Fibroblast of skin of right biceps (primary cell): Measurements from ENCODE around the gene HMCN2.

Experiments
- DNase-seq: peaks from one replicate; pipeline ENCODE4 v3.0.0-alpha.2; 2013

The HMCN2 gene

DNA sequence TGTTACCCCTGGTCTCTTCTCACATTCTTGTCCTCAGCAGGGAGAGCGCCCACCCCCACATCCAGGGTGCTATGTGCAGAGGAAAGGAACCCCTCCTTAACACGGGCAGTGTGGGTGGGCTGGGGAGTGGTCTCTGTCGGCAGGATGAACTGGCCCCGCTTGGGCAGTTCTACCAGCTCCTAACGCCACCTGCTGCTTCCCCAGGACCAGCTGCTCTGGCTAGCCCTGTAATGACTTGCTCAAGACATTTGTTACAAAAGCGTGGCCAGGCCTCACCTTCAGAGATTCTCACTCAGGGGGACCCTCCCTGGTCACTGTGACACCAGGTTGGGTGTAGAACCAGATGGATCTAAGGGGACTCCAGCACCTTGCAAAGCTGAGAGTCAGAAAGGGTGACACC lies 82.4 kb downstream of the HMCN2 start:
- DNase-seq, result no peak

GRCh38 chr9:130348341-130348740 lies 82.8 kb downstream of the HMCN2 start:
- DNase-seq, result no peak

DNA sequence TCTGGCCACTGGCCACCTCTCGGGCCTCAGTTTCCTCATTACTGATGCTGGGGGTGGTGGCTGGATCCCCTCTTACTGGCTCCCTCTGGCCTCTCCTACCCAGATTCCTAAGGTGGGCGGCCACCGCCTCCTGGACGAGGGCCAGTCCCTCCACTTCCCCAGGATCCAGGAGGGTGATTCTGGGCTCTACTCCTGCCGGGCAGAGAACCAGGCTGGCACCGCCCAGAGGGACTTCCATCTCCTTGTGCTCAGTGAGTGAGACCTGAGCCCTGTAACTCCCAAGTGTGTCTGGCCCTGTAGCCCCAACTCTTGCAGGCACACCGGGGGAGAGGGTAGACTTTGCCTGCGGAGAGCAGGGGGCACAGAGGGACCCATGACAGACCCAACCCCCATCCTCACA lies 83.3 kb downstream of the HMCN2 start:
- no peak for DNase-seq

- no peak for DNase-seq
Measured at GRCh38 chr9:130349398-130349797, 83.8 kb downstream of the HMCN2 start.

DNA sequence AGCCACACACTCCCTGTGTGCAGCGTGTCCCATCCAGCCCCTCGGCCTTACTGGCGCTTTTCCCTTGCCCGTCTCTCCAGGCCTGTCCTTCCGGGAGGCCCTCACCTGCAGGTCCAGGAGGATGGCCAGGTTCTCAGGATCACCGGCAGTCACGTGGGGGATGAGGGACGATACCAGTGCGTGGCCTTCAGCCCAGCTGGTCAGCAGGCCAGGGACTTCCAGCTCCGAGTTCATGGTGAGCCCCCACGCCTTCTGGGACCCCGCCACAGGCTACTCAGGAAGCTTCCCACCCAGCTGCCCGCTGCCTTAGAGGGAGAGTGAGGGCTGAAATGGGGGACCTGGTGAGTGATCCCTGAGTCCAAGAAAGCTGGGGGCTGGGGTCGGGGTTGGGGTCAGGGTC lies 85.8 kb downstream of the HMCN2 start:
- no peak for DNase-seq

GRCh38 chr9:130352081-130352480 lies 86.5 kb downstream of the HMCN2 start:
- no peak for DNase-seq

- DNase-seq, result no peak
Measured at GRCh38 chr9:130352586-130353285, 87.2 kb downstream of the HMCN2 start.

- DNase-seq, result no peak
Measured at GRCh38 chr9:130354378-130354777, 88.8 kb downstream of the HMCN2 start.

DNA sequence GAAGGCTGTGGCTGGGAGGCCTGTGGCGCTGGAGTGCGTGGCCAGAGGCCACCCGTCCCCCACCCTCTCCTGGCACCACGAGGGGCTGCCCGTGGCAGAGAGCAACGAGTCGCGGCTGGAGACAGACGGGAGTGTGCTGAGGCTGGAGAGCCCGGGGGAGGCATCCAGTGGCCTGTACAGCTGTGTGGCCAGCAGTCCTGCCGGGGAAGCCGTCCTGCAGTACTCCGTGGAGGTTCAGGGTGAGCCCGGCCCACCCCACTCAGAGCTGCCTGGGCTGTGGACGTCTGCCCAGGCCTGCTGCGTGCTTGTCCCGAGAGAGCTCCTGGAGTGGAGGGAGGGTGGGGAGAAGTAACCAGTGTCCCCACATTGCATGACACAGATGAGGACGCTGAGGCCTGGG lies 89.2 kb downstream of the HMCN2 start:
- no peak for DNase-seq

- no peak for DNase-seq
Measured at GRCh38 chr9:130356033-130356432, 90.5 kb downstream of the HMCN2 start.

DNA sequence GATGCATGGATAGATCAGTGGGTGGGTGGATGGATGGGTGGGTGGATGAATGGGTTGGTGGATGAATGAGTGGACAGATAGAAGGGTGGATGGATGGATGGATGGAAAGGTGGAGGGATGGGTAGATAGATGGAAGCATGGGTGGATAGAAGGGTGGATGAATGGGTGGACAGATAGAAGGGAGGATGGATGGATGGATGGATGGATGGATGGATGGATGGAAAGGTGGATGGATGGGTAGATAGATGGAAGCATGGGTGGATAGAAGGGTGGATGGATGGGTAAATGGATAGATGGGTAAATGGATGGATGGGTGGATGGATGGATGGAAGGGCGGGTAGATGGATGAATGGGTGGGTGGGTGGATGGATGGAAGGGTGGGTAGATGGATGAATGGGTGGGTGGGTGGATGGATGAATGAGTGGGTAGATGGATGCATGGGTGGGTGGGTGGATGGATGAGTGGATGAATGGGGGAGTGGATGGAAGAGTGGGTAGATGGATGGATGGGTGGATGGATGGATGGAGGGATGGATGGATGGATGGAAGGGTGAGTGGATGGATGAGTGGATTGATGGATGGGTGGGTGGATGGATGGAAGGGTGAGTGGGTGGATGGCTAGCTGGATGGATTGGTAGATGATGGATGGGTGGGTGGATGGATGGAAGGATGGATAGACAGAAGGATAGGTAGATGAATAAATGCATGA lies 91.5 kb downstream of the HMCN2 start:
- no peak for DNase-seq

DNA sequence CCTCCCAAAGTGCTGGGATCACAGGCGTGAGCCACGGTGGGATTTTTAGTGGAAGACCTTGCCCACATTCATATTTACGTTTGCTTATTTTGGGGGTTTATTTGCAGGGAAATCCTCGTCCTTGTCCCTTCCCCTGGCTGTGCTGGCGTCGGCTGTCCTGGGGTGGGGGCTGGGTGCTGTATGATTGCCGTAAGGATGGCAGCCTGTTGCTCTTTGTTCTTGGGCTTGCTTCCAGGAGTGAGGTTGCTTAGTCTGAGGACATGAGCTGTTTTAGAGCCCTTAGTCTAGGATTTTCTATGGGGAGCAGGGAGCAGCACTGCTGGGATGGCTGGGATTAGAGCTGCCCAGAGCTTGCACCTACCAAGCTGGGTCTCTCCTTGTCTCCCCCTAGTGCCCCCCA lies 93.4 kb downstream of the HMCN2 start:
- no peak for DNase-seq

GRCh38 chr9:130359819-130360218 lies 94.3 kb downstream of the HMCN2 start:
- DNase-seq, result no peak

DNA sequence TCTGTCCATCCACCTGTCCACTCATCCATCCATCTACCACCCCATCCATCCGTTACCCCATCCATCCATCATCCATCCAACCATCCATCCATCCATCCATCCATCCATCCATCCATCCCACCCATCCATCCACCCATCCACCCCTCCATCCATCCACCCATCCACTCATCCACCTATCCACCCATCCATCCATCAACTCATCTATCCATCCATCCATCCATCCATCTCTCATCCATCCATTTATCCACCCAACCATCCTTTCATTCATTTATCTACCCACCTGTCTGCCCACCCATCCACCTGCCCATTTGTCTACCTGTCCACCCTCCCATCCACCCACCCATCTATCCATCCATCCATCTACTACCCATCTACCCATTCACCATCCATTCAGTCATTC lies 95.1 kb downstream of the HMCN2 start:
- no peak for DNase-seq

GRCh38 chr9:130361873-130362362 lies 96.4 kb downstream of the HMCN2 start:
- DNase-seq, result no peak

GRCh38 chr9:130362691-130363090 lies 97.1 kb downstream of the HMCN2 start:
- DNase-seq, result no peak

DNA sequence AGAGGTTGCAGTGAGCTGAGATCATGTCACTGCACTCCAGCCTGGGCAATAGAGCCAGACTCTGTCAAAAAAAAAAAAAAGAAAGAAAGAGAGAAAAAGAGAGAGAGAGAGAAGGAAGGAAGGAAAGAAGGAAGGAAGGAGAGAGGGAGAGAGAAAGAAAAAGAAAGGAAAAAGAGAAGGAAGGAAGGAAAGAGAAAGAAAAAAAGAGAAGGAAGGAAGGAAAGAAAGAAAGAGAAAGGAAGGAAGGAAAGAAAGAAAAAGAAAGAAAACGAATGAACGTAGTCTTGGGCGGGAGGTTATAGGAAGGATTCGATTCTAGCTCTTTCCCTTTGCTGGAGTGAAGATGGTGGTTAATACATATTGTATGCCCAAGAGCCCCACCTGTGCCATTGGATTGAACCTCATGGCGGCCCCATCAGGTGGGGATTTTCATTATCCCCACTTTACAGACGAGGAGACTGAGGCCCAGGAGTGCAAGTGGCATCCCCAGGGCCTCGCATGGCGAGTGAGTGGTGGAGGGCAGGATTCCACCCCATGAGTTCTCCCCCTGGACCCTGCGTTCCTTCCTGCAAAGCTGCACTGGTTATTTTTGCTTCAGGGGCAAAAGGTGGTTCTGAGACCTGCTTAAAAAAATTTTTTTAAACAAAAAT lies 98.3 kb downstream of the HMCN2 start:
- no peak for DNase-seq

DNA sequence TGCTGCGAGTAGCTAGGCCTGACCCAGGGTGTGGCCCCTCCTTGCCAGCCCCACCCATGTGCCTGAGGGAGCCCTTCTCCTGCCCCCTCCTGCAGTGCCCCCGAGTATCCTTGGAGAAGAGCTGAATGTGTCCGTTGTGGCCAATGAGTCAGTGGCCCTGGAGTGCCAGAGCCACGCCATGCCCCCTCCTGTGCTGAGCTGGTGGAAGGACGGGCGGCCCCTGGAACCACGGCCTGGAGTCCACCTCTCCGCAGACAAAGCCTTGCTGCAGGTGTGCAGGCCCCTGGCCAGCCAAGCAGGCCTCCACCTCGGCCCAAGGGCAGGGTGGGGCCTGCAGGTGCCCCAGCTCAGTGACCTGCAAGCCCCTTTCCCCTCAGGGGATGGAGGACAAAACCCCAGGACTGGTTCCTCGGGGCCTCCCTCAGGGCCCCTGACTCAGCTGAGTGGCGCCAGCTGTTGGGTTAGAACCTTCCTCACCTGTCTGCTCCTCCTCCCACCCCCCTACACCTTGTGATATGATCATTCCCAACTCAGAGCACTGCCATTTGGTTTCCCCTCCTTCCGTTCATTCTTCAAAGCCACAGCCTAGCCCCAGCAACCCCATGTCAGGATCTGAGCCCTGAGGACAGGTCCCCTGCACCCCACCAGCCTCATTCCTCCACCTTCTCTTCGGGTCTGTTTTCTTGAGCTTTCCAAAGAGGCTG lies 99.2 kb downstream of the HMCN2 start:
- no peak for DNase-seq

DNA sequence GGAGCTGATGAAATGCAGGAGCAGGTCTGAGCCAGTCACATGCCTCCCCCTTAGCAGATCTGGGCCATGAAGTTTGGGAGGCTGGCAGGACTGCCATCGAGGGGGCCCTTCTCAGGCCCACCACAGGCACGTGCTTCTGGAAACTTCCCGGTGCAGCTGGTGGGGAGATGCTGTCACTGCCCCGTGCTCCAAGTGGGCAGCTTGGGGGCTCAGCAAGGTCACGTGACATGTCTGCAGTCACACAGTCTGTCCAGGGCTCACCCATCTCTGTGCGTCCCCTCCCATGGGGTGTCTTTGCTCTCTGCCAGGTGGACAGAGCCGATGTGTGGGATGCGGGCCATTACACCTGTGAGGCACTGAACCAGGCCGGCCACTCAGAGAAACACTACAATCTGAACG lies 99.8 kb downstream of the HMCN2 start:
- DNase-seq, result no peak

DNA sequence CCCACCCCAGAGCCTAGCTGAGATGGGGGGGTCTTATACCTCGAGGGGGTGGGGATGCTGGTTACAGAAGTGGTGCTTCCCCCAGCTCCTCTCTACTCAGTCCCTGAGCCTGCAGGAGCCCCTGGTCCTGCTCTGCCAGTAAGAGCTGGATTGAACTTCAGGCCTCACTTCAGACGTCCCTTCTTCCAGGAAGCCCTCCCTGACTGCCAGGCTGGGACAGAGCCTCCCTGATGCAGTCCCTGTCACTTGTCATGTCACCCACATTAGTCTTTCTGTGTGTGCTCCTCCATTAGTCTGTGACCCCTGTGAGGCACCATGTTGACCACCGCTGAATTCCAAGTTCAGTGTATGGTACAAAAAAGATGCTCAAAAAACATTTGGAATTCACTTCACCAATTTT lies 100.5 kb downstream of the HMCN2 start:
- no peak for DNase-seq

- no peak for DNase-seq
Measured at GRCh38 chr9:130366888-130367550, 101.5 kb downstream of the HMCN2 start.

GRCh38 chr9:130368631-130369103 lies 103.1 kb downstream of the HMCN2 start:
- DNase-seq, result peak; percentile 22

- DNase-seq, result no peak
Measured at GRCh38 chr9:130370226-130370625, 104.7 kb downstream of the HMCN2 start.
